Non-pigmented ciliary epithelial cell (primary cell): ENCODE measurements around the gene GNG7.
"Not testable (repeated sequence)": the region's sequence is repeated elsewhere in the genome, so short reads cannot be mapped to it uniquely, and the experiment has no call there.

Experiments
- DNase-seq: peaks from one replicate; pipeline ENCODE4 v3.0.0-alpha.2; 2010; ENCODE audit warnings: low read depth

The GNG7 gene

DNA sequence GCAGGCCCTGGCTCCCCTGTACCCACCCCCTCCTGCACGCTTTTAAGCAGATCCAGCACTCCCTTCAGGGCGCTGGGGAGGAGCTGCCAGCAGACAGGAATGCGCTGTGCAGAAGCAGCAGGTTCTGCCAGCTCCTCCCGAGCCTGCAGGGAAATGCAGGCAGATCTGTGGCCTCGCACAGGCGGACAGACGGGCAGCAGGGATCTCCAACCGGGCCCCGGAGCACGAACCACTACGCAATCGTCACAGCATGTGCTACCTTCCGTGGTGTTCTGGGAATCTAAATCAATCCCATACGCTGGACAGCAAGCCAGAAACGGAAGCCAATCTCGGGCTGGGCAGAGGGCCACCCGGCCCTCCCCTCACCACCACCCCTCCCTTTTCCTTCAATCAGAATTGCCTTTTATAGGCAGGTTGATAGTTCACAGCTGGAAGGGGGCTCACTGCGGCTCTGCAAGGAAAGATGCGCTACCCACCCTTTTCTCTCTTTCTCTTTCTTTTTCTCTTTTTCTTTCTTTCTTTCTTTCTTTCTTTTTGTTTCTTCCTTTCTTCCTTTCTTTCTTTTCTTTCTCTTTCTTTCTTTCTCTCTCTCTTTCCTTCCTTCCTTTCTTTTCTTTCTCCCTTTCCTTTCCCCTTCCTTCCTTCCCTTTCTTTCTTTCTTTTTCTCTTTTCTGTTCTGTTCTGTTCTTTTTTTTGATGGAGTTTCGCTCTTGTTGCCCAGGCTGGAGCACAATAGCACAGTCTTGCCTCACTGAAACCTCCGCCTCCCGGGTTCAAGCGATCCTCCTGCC is 99.9 kb downstream of the GNG7 start:
- DNase-seq = no peak

GRCh38 chr19:2600914-2601870 is 101.3 kb downstream of the GNG7 start:
- DNase-seq = no peak

GRCh38 chr19:2594319-2594718 is 108.2 kb downstream of the GNG7 start:
- no peak for DNase-seq

DNA sequence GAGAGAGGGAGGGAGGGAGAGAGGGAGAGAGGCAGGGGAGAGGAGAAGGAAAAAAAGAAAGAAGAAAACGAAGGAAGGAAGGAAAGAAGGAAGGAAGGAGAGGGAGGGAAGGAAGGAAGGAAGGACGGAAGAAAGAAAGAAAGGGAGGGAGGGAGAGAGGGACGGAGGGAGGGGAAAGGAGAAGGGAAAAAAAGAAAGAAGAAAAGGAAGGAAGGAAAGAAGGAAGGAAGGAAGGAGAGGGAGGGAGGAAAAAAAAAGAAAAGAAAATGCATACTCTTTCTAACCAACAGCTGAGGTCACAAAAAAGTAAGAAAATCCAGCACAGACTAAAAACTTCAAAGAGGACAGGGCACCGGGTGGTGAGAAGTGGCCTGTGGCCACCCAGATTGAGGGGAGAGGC is 109.7 kb downstream of the GNG7 start:
- no peak for DNase-seq

DNA sequence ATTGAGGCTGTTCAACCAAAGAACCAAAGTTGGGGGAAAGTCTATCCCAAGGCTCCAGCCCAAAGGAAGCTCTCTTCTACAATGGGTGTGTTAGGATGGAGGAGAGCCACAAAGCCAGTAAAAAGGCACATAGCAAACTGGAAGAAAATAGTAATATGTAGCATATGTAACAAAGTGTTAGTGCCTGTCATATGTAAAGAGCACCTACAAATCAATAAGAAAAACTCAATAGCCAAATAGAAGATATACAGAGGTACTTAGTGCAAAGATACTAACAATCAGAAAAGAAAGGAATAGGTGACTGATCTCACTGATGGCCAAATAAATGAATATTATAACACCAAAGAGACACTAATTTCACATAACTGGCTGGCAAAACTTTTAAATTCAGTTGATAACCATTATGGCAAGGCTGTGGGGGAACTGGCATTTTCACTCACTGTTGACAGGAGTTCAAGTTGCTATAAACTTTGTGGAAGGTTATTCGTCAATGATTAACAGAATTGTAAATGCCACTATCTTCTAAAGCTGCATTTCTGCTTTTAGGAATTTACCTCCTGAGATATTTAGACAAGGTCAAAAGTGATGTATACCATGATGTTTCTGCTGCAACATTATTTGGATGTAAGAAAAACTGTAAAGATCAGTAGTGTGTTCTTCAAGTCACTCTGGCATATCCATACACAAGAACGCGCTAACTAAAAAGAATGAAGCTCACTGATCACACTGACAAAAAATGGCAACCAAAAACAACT is 110.8 kb downstream of the GNG7 start:
- DNase-seq = no peak

DNA sequence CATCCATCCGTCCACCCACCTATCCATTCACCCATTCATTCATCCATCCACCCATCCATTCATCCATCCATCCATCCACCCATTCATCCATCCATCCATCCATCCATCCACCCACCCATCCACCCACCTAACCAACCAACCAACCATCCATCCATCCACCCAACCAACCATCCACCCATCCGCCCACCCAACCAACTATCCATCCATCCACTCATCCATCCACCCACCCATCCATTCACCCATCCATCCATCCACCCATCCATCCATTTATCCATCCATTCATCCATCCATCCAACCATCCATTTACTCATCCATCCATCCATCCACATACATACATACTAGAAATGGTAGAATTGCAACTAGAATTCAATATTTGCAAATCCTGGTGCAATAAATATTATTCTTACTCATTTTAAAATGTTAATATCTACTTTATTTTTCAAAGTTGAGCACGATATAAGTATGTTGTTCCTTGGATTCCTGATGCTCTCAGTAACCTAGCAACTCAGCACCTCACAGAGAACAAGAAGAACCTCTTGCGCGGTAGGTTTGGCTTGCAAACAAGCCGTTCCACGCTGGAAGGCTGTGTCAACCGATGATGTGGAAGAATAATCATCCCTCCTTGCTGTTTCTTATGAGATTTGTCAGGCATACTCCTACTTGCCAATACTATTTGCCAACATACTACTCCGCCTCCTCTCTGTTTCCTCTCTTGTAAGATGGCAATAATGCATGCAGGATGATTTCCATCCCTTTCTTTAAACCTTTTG is 111.7 kb downstream of the GNG7 start:
- DNase-seq = no peak

DNA sequence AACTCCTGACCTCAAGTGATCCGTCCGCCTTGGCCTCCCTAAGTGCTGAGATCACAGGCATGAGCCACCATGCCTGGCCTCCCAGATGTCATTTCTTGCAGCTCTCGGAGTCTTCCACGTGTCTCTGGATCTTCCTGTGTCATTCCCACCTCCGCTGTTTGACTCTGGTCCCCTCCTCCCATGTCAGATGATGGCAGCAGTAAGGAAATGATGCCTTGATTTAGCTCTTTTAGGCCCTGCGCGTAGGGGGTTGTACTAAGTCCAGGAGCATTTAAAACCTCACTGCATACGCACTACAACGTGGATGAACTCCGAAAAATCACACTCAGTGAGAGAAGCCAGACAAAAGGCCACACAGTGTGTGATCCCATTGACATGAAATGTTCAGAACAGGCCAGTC is 113.1 kb downstream of the GNG7 start:
- no peak for DNase-seq

- no peak for DNase-seq
These were observed 114.3 kb downstream of the GNG7 start for GRCh38 chr19:2588081-2588777.

- no peak for DNase-seq
These were observed 115.3 kb downstream of the GNG7 start for GRCh38 chr19:2587001-2587719.

- DNase-seq = no peak
These were observed 116.3 kb downstream of the GNG7 start for GRCh38 chr19:2586196-2586595.

GRCh38 chr19:2584002-2584401 is 118.5 kb downstream of the GNG7 start:
- no peak for DNase-seq

DNA sequence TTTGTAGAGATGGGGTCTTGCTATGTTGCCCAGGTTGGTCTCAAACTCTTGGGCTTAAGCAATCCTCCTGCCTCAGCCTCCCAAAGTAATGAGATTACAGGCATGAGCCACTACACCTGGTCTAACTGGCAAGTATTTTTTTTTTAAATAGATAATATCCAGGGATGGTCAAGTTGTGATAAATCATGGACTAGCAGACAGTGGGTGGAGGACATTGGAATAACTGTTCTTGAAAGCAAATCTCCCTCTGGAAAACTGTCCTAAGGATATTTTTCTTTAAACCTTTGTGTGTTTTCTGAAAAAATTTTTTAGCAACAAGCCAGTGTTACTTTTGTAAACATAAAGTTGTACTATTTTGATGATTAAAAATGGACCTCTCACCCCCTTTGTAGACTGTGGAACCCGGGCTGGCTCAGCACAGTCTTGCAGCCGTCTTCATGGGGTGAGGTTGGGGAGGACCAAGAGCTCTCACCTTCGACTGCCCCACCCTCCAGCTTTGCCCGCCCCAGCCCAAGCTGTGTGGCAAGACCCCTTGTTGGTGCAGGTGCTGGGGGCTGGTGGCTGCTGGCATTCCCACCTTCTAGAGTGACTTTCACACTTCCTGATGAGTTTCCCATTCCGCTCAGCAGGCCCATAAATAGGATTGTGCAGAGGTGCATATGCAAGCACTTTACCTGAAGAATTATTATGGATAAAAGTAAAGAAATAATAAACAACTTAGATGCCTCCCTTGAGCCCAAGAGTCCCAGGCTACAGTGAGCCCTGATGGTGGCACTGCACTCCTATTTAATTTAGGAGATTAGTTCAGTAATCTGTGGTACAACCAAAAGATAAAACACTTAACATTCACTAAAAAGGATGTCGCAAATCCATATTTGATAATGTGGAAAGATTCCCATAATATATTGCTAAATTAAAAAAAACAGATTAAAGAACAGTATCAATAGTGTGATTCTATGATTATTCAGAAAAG is 119.2 kb downstream of the GNG7 start:
- no peak for DNase-seq

GRCh38 chr19:2580396-2580795 is 122.1 kb downstream of the GNG7 start:
- not testable (repeated sequence) for DNase-seq

GRCh38 chr19:2579678-2580280 is 122.7 kb downstream of the GNG7 start:
- no peak for DNase-seq

- no peak for DNase-seq
These were observed 123.4 kb downstream of the GNG7 start for GRCh38 chr19:2578901-2579677.

- DNase-seq = no peak
These were observed 124.1 kb downstream of the GNG7 start for GRCh38 chr19:2578391-2578890.

GRCh38 chr19:2577722-2578335 is 124.7 kb downstream of the GNG7 start:
- no peak for DNase-seq
